ENCODE data around the gene CCDC106.

The CCDC106 gene

DNA sequence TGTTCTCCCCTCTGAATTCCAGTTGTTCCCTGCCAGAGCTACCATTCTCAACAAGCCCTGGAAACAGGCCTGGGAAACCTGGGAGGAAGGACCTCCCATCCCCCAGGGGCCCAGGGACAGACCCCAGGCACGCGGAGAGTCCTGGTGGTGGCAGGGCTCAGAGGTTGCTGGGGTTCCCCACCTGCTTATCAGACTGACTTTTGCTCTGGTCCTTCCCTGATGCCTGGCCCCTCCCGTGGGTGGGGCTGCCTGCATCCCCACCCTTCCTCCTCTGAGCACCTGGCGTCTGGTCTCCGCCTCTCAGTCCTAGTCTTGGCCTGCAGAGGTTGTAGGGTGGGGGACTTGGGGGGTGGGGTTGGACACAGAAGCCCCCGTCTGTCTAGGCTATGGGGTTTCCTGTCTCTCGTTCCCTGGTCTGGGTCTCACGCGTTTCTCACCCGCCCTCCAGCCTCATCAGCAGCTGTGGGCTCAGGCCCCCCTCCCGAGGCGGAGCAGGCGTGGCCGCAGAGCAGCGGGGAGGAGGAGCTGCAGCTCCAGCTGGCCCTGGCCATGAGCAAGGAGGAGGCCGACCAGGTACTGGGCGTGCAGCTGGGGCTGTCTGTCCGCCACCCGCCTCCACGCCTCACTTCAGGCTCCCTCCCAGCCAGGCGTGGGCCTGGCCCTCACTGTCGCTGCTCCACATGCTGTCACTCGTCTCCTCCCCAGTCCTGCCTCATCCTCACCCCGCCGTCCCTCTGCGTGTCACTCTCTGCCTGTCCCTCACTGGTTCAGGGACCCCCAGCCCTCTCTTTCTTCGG, 40.6 kb downstream of the CCDC106 start:
- Histone ChIP-seq H3K4me1 (ENCODE audit: insufficient read depth, low read length, severe bottlenecking) (no peaks in the 10 kb centered on the region), H3K36me3 (ENCODE audit: insufficient read depth, low read length) (peaks cover 91% of the 10 kb centered on the region), H3K4me3 (ENCODE audit: low read depth, low read length, poor library complexity, severe bottlenecking) (no peak overlapping the region), H3K79me2 (ENCODE audit: insufficient read depth, low read length) (no peaks in the 10 kb centered on the region), H3K9me2 (ENCODE audit: low read depth, low read length) (no peaks in the 10 kb centered on the region), H3K27ac (ENCODE audit: low read depth, low read length, poor library complexity, severe bottlenecking) (no peak overlapping the region), H3K9ac (ENCODE audit: low read length) (no peak overlapping the region), H3K4me2 (ENCODE audit: low read length) (no peak overlapping the region), H4K20me1 (ENCODE audit: insufficient read depth, low read length) (no peaks in the 10 kb centered on the region), H3K9me3 (ENCODE audit: low read length) (no peaks in the 10 kb centered on the region), H2AFZ (ENCODE audit: low read length) (no peak overlapping the region), H3K27me3 (ENCODE audit: insufficient read depth, low read length) (no peaks in the 10 kb centered on the region), H3F3A (ENCODE audit: insufficient read depth, low read length) (no peaks in the 10 kb centered on the region)
- TF ChIP-seq, protein P1, sequence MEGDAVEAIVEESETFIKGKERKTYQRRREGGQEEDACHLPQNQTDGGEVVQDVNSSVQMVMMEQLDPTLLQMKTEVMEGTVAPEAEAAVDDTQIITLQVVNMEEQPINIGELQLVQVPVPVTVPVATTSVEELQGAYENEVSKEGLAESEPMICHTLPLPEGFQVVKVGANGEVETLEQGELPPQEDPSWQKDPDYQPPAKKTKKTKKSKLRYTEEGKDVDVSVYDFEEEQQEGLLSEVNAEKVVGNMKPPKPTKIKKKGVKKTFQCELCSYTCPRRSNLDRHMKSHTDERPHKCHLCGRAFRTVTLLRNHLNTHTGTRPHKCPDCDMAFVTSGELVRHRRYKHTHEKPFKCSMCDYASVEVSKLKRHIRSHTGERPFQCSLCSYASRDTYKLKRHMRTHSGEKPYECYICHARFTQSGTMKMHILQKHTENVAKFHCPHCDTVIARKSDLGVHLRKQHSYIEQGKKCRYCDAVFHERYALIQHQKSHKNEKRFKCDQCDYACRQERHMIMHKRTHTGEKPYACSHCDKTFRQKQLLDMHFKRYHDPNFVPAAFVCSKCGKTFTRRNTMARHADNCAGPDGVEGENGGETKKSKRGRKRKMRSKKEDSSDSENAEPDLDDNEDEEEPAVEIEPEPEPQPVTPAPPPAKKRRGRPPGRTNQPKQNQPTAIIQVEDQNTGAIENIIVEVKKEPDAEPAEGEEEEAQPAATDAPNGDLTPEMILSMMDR (IDR thresholded peaks at IDR 0.05; ENCODE audit: low read length) = no peak
- TF ChIP-seq EZH2 (IDR thresholded peaks at IDR 0.05; ENCODE audit: borderline replicate concordance, low read length) = no peak

DNA sequence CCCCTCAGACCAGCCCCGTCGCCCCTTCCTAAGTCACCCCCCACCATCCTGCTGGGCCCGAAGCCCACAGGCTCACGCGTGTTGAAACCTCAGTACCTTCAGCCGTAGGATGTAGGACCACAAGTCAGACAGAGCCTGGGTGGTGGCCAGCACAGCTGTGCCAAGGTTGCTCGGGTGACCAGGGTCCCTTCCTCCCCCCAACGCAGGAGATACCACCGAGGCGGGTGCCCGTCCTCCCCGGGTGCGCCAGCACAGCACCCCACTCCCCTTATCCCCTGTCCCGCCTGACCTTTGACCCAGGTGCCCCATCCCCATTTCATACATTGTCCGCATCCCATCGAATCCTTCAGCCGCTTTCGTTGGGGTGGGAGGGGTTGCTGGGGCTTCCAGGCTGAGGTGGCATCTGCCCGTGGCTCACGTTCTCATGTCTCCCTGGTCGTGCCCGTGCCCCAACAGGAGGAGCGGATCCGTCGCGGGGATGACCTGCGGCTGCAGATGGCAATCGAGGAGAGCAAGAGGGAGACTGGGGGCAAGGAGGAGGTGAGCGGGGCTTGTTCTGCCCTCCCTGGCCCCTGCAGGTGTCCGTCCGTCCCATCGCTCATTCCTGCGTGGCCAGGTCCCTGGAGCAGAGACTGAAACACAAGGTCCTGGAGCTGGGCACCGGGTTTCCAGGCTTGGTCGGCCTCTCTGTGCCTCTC, 41.5 kb downstream of the CCDC106 start:
- Histone ChIP-seq H3K4me1 (ENCODE audit: insufficient read depth, low read length, severe bottlenecking) (no peaks in the 10 kb centered on the region), H3K9ac (ENCODE audit: low read length) (no peak overlapping the region), H3K27me3 (ENCODE audit: insufficient read depth, low read length) (no peaks in the 10 kb centered on the region), H2AFZ (ENCODE audit: low read length) (no peak overlapping the region), H4K20me1 (ENCODE audit: insufficient read depth, low read length) (no peaks in the 10 kb centered on the region), H3K4me2 (ENCODE audit: low read length) (no peak overlapping the region), H3F3A (ENCODE audit: insufficient read depth, low read length) (no peaks in the 10 kb centered on the region), H3K79me2 (ENCODE audit: insufficient read depth, low read length) (no peaks in the 10 kb centered on the region), H3K9me2 (ENCODE audit: low read depth, low read length) (no peaks in the 10 kb centered on the region), H3K36me3 (ENCODE audit: insufficient read depth, low read length) (peaks cover 91% of the 10 kb centered on the region), H3K9me3 (ENCODE audit: low read length) (no peaks in the 10 kb centered on the region), H3K4me3 (ENCODE audit: low read depth, low read length, poor library complexity, severe bottlenecking) (no peak overlapping the region), H3K27ac (ENCODE audit: low read depth, low read length, poor library complexity, severe bottlenecking) (no peak overlapping the region)
- no peak for TF ChIP-seq EZH2 (IDR thresholded peaks at IDR 0.05; ENCODE audit: borderline replicate concordance, low read length)
- TF ChIP-seq, protein P1 (IDR thresholded peaks at IDR 0.05; ENCODE audit: low read length) = no peak

DNA sequence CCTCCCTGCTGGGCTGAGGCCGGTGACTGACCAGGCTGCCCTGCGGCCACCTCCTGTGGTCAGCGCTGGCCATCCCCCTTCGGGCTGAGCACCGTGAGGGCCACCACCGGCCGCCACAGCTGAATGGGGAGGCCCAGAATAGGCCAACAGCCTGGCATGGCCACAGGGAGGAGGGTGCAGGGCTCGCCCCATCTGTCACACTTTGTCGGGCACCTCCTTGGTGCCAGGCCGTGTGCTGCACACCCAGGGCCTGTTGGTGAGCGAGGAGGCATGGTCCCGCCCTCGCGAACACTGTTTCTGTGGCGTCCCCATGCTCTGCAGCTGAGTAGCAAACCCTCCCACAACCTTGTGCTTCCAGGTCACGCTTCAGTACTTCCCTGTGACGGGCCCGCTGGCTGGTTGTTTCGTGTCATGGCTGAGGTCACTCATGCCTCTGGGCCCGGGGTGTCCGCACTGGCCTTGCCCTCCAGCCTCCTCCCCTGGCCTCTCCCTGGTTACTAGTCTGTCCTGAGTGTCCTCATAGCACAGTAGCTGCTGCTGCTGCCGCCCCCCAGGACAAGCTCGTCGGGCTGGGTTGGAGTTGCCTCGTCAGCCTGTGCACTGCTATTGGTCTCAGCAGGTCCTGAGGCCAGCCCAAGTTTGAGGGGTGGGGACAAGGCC, 42.2 kb downstream of the CCDC106 start:
- H3K4me2 ChIP-seq (ENCODE audit: low read length) = no peak overlapping the region
- no peaks in the 10 kb centered on the region for H3F3A ChIP-seq (ENCODE audit: insufficient read depth, low read length)
- peaks cover 91% of the 10 kb centered on the region for H3K36me3 ChIP-seq (ENCODE audit: insufficient read depth, low read length)
- H3K4me3 ChIP-seq (ENCODE audit: low read depth, low read length, poor library complexity, severe bottlenecking) = no peak overlapping the region
- no peak overlapping the region for H2AFZ ChIP-seq (ENCODE audit: low read length)
- no peaks in the 10 kb centered on the region for H3K79me2 ChIP-seq (ENCODE audit: insufficient read depth, low read length)
- no peak overlapping the region for H3K27ac ChIP-seq (ENCODE audit: low read depth, low read length, poor library complexity, severe bottlenecking)
- no peaks in the 10 kb centered on the region for H3K27me3 ChIP-seq (ENCODE audit: insufficient read depth, low read length)
- H3K9ac ChIP-seq (ENCODE audit: low read length) = no peak overlapping the region
- H4K20me1 ChIP-seq (ENCODE audit: insufficient read depth, low read length) = no peaks in the 10 kb centered on the region
- H3K9me3 ChIP-seq (ENCODE audit: low read length) = no peaks in the 10 kb centered on the region
- TF ChIP-seq, protein P1 (IDR thresholded peaks at IDR 0.05; ENCODE audit: low read length) = no peak
- TF ChIP-seq EZH2 (IDR thresholded peaks at IDR 0.05; ENCODE audit: borderline replicate concordance, low read length) = no peak
- H3K9me2 ChIP-seq (ENCODE audit: low read depth, low read length) = no peaks in the 10 kb centered on the region
- H3K4me1 ChIP-seq (ENCODE audit: insufficient read depth, low read length, severe bottlenecking) = no peaks in the 10 kb centered on the region
